ACHN (cell line): ENCODE measurements around the gene KCNK10.
"Not testable (repeated sequence)": the region's sequence is repeated elsewhere in the genome, so short reads cannot be mapped to it uniquely, and the experiment has no call there.

Experiments used
- DNase-seq: peaks from one replicate; pipeline ENCODE4 v3.0.0-alpha.2; 2015
- in situ Hi-C: cut with HindIII; loops from 2 replicates; pipeline ENCODE4 v1.10.0; 2017; ENCODE audit warnings: low sequenced_read_pairs, low pct_ligation_motif_present, low pct_unique_long_range_greater_than_20kb

Gene KCNK10

GRCh38 chr14:88286309-88286708 is 36.8 kb downstream of the KCNK10 start:
- in situ Hi-C loops, result no loop called here
- DNase-seq, result no peak

GRCh38 chr14:88281447-88281846 is 41.6 kb downstream of the KCNK10 start:
- DNase-seq, result no peak
- in situ Hi-C loops, result no loop called here

GRCh38 chr14:88276923-88277596 is 46.0 kb downstream of the KCNK10 start:
- DNase-seq, result no peak
- in situ Hi-C loops, result no loop called here

GRCh38 chr14:88272390-88273269 is 50.4 kb downstream of the KCNK10 start:
- no peak for DNase-seq
- in situ Hi-C loops, result no loop called here

- DNase-seq, result no peak
- in situ Hi-C loops, result no loop called here
Measured at GRCh38 chr14:88271205-88271604, 51.9 kb downstream of the KCNK10 start.

GRCh38 chr14:88270776-88271175 is 52.3 kb downstream of the KCNK10 start:
- DNase-seq, result no peak
- in situ Hi-C loops, result no loop called here

- DNase-seq, result no peak
- in situ Hi-C loops, result no loop called here
Measured at GRCh38 chr14:88269806-88270420, 53.2 kb downstream of the KCNK10 start.

GRCh38 chr14:88266474-88266873 is 56.6 kb downstream of the KCNK10 start:
- no peak for DNase-seq
- in situ Hi-C loops, result no loop called here

GRCh38 chr14:88264116-88264515 is 59.0 kb downstream of the KCNK10 start:
- no peak for DNase-seq
- in situ Hi-C loops, result no loop called here

GRCh38 chr14:88261302-88261701 is 61.8 kb downstream of the KCNK10 start:
- DNase-seq, in situ Hi-C loops: not testable (repeated sequence)

GRCh38 chr14:88258021-88258420 is 65.0 kb downstream of the KCNK10 start:
- no peak for DNase-seq
- in situ Hi-C loops, result no loop called here

- DNase-seq, result no peak
- in situ Hi-C loops, result no loop called here
Measured at GRCh38 chr14:88256997-88257950, 65.8 kb downstream of the KCNK10 start.

- DNase-seq, result no peak
- in situ Hi-C loops, result no loop called here
Measured at GRCh38 chr14:88255798-88256197, 67.3 kb downstream of the KCNK10 start.

- no peak for DNase-seq
- in situ Hi-C loops, result no loop called here
Measured at GRCh38 chr14:88255196-88255595, 67.9 kb downstream of the KCNK10 start.

- in situ Hi-C loops, result no loop called here
Measured at GRCh38 chr14:88252498-88252897, 70.6 kb downstream of the KCNK10 start.

GRCh38 chr14:88251650-88252049 is 71.4 kb downstream of the KCNK10 start:
- in situ Hi-C loops, result no loop called here
- DNase-seq, result no peak

More at GRCh38 chr14:88252498-88252897, 70.6 kb downstream of the KCNK10 start:
- no peak for DNase-seq

- DNase-seq, result no peak
- in situ Hi-C loops, result no loop called here
Measured at GRCh38 chr14:88249266-88249665, 73.8 kb downstream of the KCNK10 start.

- in situ Hi-C loops, result no loop called here
- DNase-seq, result no peak
Measured at GRCh38 chr14:88248606-88249005, 74.5 kb downstream of the KCNK10 start.
